GM12801 (cell line): Measurements from ENCODE around the gene HDAC9.

Experiments used
- TF ChIP-seq, protein P1 (sequence below): IDR thresholded peaks from one replicate; pipeline ENCODE4 v1.5.1; 2011; ENCODE audit warnings: control low read depth; ENCODE audit not compliant: insufficient read length; ENCODE audit errors: extremely low read depth

Gene HDAC9

DNA sequence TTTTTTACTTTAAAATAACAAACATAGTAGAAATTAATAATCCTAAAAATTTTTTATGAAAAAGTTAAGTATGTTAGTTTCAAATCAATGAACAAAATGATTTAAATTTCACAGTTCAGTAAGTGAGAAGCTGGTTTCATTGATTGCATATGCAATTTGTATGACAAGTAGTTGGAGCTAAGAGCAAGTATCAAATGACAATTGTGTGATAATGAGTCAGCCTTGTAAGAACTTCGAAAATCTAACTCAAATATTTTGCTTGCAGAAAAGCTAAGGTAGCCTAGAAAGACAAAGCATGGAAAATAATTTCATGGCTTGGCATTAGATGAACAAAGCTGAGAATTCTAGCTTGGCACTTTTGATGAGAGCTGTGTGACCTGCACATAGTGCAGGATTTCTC is 111.5 kb downstream of the HDAC9 start:
- TF ChIP-seq, protein P1, sequence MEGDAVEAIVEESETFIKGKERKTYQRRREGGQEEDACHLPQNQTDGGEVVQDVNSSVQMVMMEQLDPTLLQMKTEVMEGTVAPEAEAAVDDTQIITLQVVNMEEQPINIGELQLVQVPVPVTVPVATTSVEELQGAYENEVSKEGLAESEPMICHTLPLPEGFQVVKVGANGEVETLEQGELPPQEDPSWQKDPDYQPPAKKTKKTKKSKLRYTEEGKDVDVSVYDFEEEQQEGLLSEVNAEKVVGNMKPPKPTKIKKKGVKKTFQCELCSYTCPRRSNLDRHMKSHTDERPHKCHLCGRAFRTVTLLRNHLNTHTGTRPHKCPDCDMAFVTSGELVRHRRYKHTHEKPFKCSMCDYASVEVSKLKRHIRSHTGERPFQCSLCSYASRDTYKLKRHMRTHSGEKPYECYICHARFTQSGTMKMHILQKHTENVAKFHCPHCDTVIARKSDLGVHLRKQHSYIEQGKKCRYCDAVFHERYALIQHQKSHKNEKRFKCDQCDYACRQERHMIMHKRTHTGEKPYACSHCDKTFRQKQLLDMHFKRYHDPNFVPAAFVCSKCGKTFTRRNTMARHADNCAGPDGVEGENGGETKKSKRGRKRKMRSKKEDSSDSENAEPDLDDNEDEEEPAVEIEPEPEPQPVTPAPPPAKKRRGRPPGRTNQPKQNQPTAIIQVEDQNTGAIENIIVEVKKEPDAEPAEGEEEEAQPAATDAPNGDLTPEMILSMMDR: no peak

DNA sequence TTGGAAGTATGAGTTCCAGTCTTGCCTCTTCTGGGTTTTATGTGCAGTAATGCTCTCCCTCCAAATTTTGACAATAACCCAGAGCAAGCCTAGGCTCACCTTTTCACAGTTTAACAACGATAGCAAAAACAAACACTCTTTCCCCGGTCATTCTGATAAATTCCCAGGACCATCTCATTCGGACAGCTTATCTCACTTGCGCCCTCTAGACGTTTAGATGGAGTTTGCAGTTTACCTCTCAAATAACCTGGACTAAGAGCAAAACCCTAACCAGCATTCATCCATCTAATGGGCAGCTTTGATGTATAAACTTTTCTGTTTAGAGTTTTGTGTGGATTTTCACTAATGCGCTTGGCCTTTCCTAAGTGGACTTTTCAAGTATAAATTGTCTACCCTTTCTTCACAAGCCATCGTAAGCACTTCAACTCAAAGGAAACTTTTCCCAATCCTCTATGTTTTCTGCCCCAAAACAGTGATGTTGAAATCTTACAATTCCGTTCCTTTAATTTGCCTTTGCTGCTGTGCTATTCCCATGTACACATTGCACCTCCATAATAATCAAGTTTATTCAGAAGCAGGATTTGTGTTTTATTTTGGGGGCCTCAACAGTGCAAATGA is 114.9 kb downstream of the HDAC9 start:
- TF ChIP-seq, protein P1: no peak

DNA sequence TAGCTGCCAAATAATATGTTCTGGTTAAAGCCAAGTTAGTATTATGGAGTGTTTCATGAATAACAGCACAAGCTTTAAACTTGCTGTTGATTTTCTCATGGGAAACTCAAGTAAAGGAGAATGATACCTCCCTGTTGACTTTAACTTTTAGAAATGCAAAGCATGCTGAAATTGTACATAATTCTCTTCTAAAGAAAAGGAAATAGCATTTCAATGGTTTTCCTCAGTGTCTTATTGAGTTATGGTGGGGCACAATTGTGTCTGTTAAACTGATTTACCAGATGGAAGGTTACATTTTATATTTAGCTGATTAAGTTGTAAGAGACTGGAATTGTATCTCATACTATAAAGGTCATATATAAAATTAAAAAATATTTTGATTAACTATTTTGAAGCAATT is 119.3 kb downstream of the HDAC9 start:
- TF ChIP-seq, protein P1: no peak

DNA sequence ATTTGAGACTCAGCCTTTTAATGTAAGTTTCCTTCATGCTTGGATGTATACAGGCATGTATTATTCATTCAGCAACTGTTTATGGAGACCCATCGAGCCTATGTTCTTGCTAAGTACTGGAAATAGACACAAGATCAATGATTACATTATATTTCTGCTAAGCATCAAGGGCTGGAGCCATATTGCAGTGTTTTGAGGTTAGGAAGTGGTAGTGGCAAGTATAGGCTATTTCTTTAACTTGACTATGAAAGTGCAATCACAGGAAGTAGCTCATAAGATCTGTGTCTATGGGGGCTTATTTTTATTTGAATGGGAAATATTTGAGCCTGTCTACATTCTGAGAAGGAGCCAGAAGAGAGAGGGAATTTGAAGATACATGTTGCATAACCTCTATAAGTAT is 123.8 kb downstream of the HDAC9 start:
- TF ChIP-seq, protein P1: no peak

DNA sequence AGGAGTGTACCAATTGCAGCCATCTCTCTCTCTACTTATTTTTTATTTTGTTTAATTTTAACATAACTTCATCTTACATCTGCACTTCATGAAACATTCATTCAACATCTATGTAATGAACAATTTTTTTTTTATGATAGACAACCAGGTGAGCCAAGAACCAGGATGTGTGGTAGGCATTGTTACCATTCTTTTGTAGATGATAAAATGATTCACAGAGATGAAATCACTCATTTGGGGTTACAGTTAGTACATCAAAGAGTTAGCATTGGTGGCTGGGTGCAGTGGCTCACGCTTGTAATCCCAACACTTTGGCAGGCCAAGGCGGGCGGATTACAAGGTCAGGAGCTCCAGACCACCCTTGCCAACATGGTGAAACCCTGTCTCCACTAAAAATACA is 127.8 kb downstream of the HDAC9 start:
- TF ChIP-seq, protein P1: no peak

DNA sequence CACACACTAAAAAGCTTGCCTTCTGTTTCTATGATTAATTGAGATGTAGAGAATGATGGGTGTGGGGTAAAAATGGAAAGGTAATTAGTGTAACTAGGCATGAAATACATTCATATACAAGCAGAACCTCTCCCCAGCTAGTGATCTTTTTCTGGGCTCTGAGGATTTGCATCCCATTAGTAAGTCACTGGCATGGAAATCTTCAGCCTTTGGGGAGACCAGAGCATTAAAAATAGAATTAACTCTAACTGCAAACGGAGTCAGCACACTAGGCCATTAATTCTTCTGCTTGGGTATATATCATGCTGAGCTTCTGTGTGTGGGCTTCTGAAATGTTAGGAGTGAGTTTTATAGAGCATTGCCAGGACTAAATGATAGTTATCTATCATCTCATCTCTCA is 128.9 kb downstream of the HDAC9 start:
- TF ChIP-seq, protein P1: no peak

DNA sequence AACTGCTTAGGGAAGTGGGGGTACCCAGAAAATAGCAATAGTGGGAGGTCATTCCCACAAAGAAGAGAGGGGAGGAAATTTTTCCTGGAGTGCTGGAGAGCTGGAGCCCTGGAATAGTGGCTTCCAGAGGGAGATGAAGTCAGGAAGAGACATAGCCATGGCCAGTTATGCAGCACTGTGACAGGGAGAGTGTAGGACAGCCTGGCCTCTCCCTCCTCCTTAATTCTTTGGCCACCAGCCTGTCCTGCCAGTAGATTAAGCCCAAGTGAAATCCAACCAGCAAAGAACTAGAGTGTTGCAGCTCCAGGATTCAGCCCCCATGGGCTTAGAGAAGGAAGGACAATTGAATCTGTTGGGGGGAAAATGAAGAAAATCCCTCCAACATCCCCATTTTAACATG is 130.5 kb downstream of the HDAC9 start:
- TF ChIP-seq, protein P1: no peak
